ENCODE measurements around the gene OGDHL.

The OGDHL gene

DNA sequence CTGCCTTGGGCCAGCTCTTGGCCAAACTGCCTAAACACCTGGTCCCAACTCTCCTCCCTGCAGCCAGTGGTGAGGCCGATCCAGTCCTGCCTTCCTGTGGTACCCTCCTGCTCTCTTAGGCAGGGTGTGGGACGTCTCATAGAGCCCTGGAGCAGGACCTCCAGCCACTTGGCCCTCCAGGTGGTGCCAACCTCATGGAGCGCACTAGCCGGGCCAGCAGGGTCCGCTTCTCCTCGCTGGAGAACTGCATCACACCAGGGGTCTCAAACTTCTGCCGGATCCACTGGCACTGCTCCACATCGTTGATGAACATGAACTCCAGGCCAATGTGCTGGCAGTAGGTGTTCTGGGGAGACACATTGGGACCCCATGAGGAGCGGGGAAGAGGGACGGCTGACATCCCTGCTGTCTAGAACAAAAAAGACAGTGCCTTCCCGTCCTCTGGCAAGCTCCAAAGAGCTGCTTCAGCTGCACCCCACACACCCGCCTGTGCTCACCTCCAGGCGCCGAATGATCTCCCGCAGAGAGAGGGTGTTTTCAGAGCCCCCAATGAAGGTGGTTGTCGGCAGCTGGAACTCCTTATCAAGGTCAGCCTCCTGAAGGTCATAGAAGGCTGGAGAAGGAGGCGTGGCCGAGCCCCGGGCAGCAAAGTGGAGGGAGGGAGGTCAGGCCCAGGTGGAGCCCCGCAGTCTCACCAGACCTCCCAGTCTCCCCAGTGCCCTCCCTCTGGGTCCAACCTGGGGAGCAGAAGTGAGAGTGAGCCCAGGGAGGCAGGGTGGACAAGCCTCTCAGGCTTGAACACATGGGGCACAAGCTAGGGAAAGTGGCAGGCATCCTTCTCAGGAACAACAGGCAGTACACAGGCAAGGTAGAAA, 10.2 kb downstream of the OGDHL start:
- H3K9ac ChIP-seq: no peak overlapping the region
- no peak overlapping the region for H3K4me3 ChIP-seq
- no peaks in the 10 kb centered on the region for H3K4me1 ChIP-seq
- no peaks in the 10 kb centered on the region for H3K27me3 ChIP-seq
- H4K20me1 ChIP-seq: peaks cover 0 to 11% (median 0%) of the 10 kb centered on the region in 11 experiments; a peak in 2 of 22 replicates
- H3K27ac ChIP-seq: no peak overlapping the region
- no peak for TF ChIP-seq Cebpa-rat (IDR thresholded peaks at IDR 0.05)
- no peak overlapping the region for H3K4me2 ChIP-seq
- H3K36me3 ChIP-seq: no peaks in the 10 kb centered on the region
- no peaks in the 10 kb centered on the region for H3K9me3 ChIP-seq (replicated peaks in 1 of 11)

DNA sequence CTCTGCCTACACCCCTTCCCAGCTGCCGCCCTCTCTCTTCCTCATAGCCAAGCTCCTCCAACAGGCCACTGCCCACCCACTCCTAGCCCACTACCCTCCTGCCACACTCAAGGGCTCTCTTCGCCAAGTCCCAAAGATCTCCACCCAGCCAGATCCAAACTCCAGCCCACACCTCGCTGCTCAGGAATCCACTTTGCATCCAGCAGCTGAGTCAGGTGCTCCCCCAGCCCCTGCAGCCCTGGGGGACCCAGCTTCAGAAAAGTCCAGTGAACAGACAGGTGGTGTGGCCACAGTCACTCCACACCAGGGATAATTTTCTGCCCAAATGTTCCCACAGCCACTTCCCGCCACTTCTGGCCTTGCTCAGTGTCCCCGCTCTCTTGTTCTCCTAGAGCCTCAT, 10.9 kb downstream of the OGDHL start:
- no peaks in the 10 kb centered on the region for H3K27me3 ChIP-seq
- no peak overlapping the region for H3K9ac ChIP-seq
- H3K4me3 ChIP-seq: no peak overlapping the region
- no peak for TF ChIP-seq Cebpa-rat (IDR thresholded peaks at IDR 0.05)
- no peak overlapping the region for H3K27ac ChIP-seq
- no peaks in the 10 kb centered on the region for H3K9me3 ChIP-seq (replicated peaks in 1 of 11)
- H3K4me1 ChIP-seq: no peaks in the 10 kb centered on the region
- H3K4me2 ChIP-seq: no peak overlapping the region
- H4K20me1 ChIP-seq: peaks cover 0 to 5% (median 0%) of the 10 kb centered on the region in 11 experiments; a peak in 2 of 22 replicates
- no peaks in the 10 kb centered on the region for H3K36me3 ChIP-seq

DNA sequence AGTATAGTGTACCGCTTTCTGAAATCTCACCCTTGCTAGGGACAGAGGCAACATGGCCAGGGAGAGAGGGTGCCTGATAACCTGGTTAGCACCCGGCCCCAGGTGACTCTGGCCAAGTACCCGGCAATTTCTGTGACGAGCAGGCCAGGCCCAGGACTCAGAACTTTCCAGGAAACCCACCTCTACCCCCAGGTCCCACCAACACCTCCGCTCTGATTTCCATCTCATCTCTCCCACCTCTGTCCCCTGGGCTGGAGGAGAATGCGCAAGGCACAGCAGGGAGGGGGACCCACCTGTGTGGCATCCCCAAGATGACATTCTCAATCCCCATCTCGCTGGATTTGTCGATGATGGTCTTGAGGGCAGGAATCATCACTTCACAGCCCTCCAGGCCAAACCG, 11.6 kb downstream of the OGDHL start:
- Histone ChIP-seq H3K4me3 (no peak overlapping the region), H3K9ac (no peak overlapping the region), H3K4me1 (no peaks in the 10 kb centered on the region), H3K4me2 (no peak overlapping the region), H4K20me1 (peaks cover 0 to 5% (median 0%) of the 10 kb centered on the region in 11 experiments; a peak in 2 of 22 replicates), H3K27me3 (no peaks in the 10 kb centered on the region), H3K27ac (no peak overlapping the region), H3K36me3 (no peaks in the 10 kb centered on the region), H3K9me3 (replicated peaks in 1 of 11) (no peaks in the 10 kb centered on the region)
- no peak for TF ChIP-seq Cebpa-rat (IDR thresholded peaks at IDR 0.05)

DNA sequence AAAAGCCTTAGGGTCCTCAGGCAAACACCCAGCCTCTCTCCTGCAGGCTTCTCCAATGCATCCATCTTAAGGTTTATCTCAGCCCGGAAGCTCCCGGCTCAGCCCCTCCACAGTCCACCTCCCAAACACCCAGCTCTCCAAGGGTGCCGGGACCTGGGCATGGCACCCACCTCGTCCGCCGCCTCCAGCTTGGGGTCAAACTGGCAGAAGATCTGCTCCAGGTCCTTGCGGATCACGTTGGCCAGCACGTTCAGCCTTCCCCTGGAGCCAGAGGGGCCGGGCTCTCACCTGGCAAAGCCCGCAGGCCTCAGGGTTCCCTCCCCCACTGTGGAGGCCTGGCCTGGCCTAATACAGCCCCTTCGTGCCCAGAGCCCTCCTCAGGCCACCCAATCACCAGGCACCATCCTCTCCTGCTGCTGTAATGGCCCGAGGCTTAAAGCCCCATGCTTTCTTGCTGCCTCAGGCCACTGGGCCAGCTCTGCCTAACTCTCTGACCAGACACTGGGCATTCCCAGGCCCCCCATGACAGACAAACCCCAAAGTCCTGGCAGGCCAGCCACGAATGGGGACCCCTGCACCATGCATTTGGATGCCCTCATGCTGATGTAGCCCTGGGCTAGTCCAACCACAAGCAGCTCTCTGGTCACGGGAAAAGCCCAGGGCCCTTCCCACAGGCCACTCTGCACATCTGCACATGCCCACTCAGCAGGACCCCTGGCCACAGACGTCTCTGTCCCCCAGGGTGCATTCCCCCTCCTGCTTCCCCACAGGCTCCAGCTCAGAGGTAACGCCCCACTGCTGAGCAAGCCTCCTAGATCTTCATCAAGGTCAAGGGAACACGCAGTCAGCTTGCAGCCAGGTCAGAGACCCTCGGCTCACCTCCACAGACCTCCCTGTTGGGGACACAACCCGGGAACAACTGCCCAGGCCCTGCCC, 12.3 kb downstream of the OGDHL start:
- Histone ChIP-seq H3K9me3 (replicated peaks in 1 of 11) (no peaks in the 10 kb centered on the region), H3K4me1 (no peaks in the 10 kb centered on the region), H3K4me3 (no peak overlapping the region), H3K27ac (no peak overlapping the region), H3K36me3 (no peaks in the 10 kb centered on the region), H3K27me3 (no peaks in the 10 kb centered on the region), H3K9ac (no peak overlapping the region), H3K4me2 (no peak overlapping the region), H4K20me1 (peaks cover 0 to 5% (median 0%) of the 10 kb centered on the region in 11 experiments; a peak in 2 of 22 replicates)
- TF ChIP-seq Cebpa-rat (IDR thresholded peaks at IDR 0.05): no peak

DNA sequence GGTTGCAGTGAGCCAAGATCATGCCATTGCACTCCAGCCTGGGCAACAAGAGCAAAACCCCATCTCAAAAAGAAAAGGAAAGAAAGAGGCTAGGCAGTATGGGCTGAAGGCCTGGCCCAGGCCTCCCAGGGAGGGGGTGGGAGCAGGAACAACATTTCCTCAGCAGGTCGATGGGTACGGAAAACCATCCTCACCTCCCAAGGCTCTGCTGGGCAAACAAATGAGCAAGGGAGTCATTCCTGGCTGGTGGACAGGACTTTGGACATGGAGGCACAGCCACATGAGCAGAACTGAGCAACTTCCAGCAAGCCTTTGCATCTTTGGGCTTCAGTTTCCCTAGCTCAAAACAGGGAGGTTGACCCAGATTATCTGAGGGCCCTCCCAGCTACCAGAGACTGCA, 13.0 kb downstream of the OGDHL start:
- Histone ChIP-seq H3K27ac (no peak overlapping the region), H3K4me2 (no peak overlapping the region), H3K27me3 (no peaks in the 10 kb centered on the region), H3K4me3 (no peak overlapping the region), H3K4me1 (peaks cover 0 to 6% (median 0%) of the 10 kb centered on the region in 10 experiments; a peak in 5 of 20 replicates), H3K9me3 (replicated peaks in 1 of 11) (no peaks in the 10 kb centered on the region), H3K9ac (no peak overlapping the region), H3K36me3 (no peaks in the 10 kb centered on the region), H4K20me1 (peaks cover 0 to 5% (median 0%) of the 10 kb centered on the region in 11 experiments; a peak in 2 of 22 replicates)
- TF ChIP-seq Cebpa-rat (IDR thresholded peaks at IDR 0.05): no peak

DNA sequence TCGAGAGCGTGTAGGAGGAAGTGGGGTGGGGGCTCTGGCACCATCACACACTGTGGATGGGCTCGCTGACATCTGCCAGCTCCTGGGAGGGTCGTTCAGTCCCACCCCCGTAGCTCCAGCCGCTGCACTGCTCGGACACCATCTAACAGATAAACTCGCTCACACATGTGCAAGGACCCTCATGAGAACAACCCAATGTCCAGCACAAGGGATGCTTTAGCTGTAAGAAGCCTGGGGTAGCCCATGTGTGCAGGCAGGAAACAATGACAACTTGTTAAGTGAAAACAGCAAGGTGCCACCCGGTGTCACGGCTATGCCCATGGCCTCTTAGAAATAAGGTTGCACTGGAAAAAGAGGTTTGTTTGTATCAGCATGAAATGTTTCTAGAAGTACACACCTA, 14.1 kb downstream of the OGDHL start:
- Histone ChIP-seq H3K4me3 (no peak overlapping the region), H3K4me1 (peaks cover 0 to 9% (median 0%) of the 10 kb centered on the region in 10 experiments; a peak in 5 of 20 replicates), H3K27me3 (no peaks in the 10 kb centered on the region), H4K20me1 (peaks cover 0 to 5% (median 0%) of the 10 kb centered on the region in 11 experiments; a peak in 2 of 22 replicates), H3K9me3 (replicated peaks in 1 of 11) (no peaks in the 10 kb centered on the region), H3K36me3 (no peaks in the 10 kb centered on the region), H3K4me2 (no peak overlapping the region), H3K9ac (no peak overlapping the region), H3K27ac (no peak overlapping the region)
- TF ChIP-seq Cebpa-rat (IDR thresholded peaks at IDR 0.05): no peak

DNA sequence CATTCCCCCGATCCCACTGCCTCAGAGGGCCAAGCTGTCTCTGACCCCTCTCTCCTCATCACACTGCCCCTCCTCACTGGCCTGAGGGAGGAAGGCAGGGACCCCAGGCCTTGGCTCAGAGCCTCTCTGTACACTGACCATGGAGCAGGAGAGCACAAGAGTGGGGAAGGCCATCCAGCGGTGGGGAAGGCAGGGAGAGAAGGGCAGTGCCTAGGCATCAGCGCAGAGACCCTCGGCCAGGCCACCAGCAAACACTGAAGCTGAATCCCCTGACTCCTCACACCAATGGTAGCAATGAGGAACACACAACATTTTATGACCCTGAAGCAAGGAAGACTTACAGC, 14.8 kb downstream of the OGDHL start:
- no peak for TF ChIP-seq Cebpa-rat (IDR thresholded peaks at IDR 0.05)
- H3K36me3 ChIP-seq: no peaks in the 10 kb centered on the region

DNA sequence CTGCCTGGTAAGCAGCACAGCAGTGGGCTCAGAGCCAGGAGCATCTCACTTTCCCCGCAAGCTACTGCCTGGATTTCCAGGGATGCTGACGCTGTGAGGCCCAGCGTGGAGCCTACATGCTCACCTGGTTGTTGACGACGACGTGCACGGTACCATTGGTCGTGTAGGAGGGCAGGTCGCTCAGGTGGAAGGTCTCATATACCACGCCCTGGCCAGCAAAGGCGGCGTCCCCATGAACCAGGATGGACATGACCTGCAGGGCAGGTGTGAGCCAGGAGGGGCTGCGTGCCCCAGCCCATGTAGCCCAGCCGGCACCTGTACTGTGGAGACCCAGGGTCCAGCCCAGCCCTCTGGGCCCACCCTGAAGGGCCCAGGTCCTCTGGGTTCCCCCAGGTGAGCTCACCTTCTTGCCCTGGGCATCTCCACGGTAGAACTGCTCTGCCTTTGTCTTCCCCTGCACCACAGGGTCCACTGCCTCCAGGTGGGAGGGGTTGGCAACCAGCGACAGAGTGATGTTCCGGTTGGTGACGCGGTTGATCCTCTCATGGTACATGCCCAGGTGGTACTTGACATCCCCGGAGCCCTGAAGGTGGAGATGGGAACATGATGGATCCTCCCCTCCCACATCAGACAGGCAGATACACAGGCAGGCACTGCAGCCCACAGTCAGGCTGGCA, 15.4 kb downstream of the OGDHL start:
- peaks cover 0 to 9% (median 0%) of the 10 kb centered on the region in 10 experiments; a peak in 5 of 20 replicates for H3K4me1 ChIP-seq
- H3K4me3 ChIP-seq: no peak overlapping the region
- no peaks in the 10 kb centered on the region for H3K36me3 ChIP-seq
- no peaks in the 10 kb centered on the region; a peak in 1 of 22 replicates for H4K20me1 ChIP-seq
- no peaks in the 10 kb centered on the region for H3K27me3 ChIP-seq
- TF ChIP-seq Cebpa-rat (IDR thresholded peaks at IDR 0.05): no peak
- no peak overlapping the region for H3K4me2 ChIP-seq
- no peak overlapping the region for H3K9ac ChIP-seq
- H3K27ac ChIP-seq: no peak overlapping the region
- H3K9me3 ChIP-seq (replicated peaks in 1 of 11): no peaks in the 10 kb centered on the region

More for the DNA sequence above, 14.8 kb downstream of the OGDHL start:
- Histone ChIP-seq H3K4me2 (no peak overlapping the region), H3K27ac (no peak overlapping the region), H4K20me1 (peaks cover 0 to under 1% (median 0%) of the 10 kb centered on the region in 11 experiments; a peak in 2 of 22 replicates), H3K9me3 (replicated peaks in 1 of 11) (no peaks in the 10 kb centered on the region), H3K4me1 (peaks cover 0 to 9% (median 0%) of the 10 kb centered on the region in 10 experiments; a peak in 5 of 20 replicates), H3K9ac (no peak overlapping the region), H3K27me3 (no peaks in the 10 kb centered on the region), H3K4me3 (no peak overlapping the region)
